K562 (cell line): ENCODE data around the gene INCA1. TPM values are rescaled to one million over a fixed set of nuclear protein-coding genes. Genes with fewer than 3 reads are reported as not detected.

Experiments used
- ATAC-seq: fragments of 200-7000 bp; cut with Tn5 transposase; 3 replicates; pipeline ENCODE4 v1.9.1; 2020; ENCODE audit warnings: moderate library complexity
- BruUV-seq: library from RNA; stranded (reverse); fragments of 400-500 nt; replicated peaks from 2 replicates; lab custom pipeline; 2021; lab: Mats Ljungman, UMichigan
- CTCF ChIA-PET: fragments of 300-600 bp; formaldehyde crosslinking; extraction: SDS; loops from one replicate; lab custom pipeline; 2021; ENCODE audit warnings: low intra/inter-chr PET ratio; lab: Yijun Ruan, JAX
- POLR2A ChIA-PET: fragments of 300-600, 350-650 bp; sonication (Branson Sonifier 250); formaldehyde crosslinking; extraction: SDS; loops from one replicate; lab custom pipeline; 2021; ENCODE audit warnings: antibody characterized with exemption, inconsistent platforms; lab: Yijun Ruan, JAX
- DNase-seq, 4 experiments: peaks; one replicate each; pipeline versions ENCODE4 v3.0.0 to v3.0.0-alpha.2; 2011 to 2018; ENCODE audit warnings: low spot score in 3 of 4, mixed read lengths in 3 of 4; ENCODE audit errors: extremely low read depth in 1 of 4
- FAIRE-seq: peaks from 2 replicates; lab custom pipeline; 2011; peaks lifted over from hg19 to GRCh38; lab: Jason Lieb, UNC
- H2AFZ ChIP-seq: 2 replicates; pipeline ENCODE4 v1.6.0; 2011; ENCODE audit warnings: low read depth, low read length, control low read depth, inconsistent platforms
- H3K27ac ChIP-seq: fragments of 200-600 bp; 3 replicates; pipeline ENCODE4 v1.8.0; 2011; ENCODE audit warnings: low read depth, mild to moderate bottlenecking, control low read depth, inconsistent platforms, low read length, moderate library complexity, mixed read lengths; ENCODE audit errors: extremely low read depth
- H3K27me3 ChIP-seq, 2 experiments: fragments of 300-600 bp in 1 of 2; 2 replicates in 1 of 2; 3 replicates in 1 of 2; pipeline versions ENCODE4 v1.6.0 to v1.8.0; 2011; ENCODE audit warnings: inconsistent platforms in 2 of 2, low read length in 2 of 2, mild to moderate bottlenecking in 1 of 2, mixed read lengths in 1 of 2, moderate library complexity in 1 of 2; ENCODE audit not compliant: control insufficient read depth in 2 of 2, insufficient read depth in 2 of 2
- H3K36me3 ChIP-seq: fragments of 300-600 bp; 3 replicates; pipeline ENCODE4 v1.8.0; 2011; ENCODE audit warnings: mild to moderate bottlenecking, low read length, inconsistent platforms; ENCODE audit not compliant: control insufficient read depth, insufficient read depth
- H3K4me1 ChIP-seq, 2 experiments: fragments of 200-600 bp in 1 of 2; replicated peaks in 1 of 2; 2 replicates in 1 of 2; 3 replicates in 1 of 2; pipeline versions ENCODE4 v1.5.1 to v1.8.0; 2011; ENCODE audit warnings: inconsistent platforms in 2 of 2, low read length in 2 of 2, mild to moderate bottlenecking in 1 of 2, mixed read lengths in 1 of 2, moderate library complexity in 1 of 2; ENCODE audit not compliant: control insufficient read depth in 2 of 2, insufficient read depth in 2 of 2
- H3K4me2 ChIP-seq: 2 replicates; pipeline ENCODE4 v1.6.1; 2011; ENCODE audit warnings: low read length, control low read depth, inconsistent platforms, mixed read lengths; ENCODE audit not compliant: insufficient read depth
- H3K4me3 ChIP-seq: fragments of 200-600 bp; sonication (generic), shearing (Covaris generic); 2 replicates; pipeline ENCODE4 v1.5.1; 2016; ENCODE audit warnings: control low read depth, inconsistent platforms
- H3K79me2 ChIP-seq: fragments of 200-600 bp; 3 replicates; pipeline ENCODE4 v1.8.0; 2011; ENCODE audit warnings: low read length, inconsistent platforms; ENCODE audit not compliant: control insufficient read depth, insufficient read depth
- H3K9ac ChIP-seq, 2 experiments: 2 replicates each; pipeline versions ENCODE4 v1.6.0 to v1.6.1; 2011; ENCODE audit warnings: low read depth in 2 of 2, low read length in 2 of 2, control low read depth in 1 of 2, inconsistent platforms in 1 of 2, mild to moderate bottlenecking in 1 of 2, mixed read lengths in 1 of 2; ENCODE audit not compliant: insufficient read depth in 1 of 2
- H3K9me1 ChIP-seq: one replicate; pipeline ENCODE4 v1.6.0; 2011; ENCODE audit warnings: inconsistent platforms, mild to moderate bottlenecking, low read length, moderate library complexity; ENCODE audit not compliant: control insufficient read depth, insufficient read depth
- H3K9me3 ChIP-seq: replicated peaks from 2 replicates; pipeline ENCODE4 v1.5.1; 2011; ENCODE audit warnings: low read depth, low read length, inconsistent platforms; ENCODE audit not compliant: control insufficient read depth, insufficient read depth
- H4K20me1 ChIP-seq: replicated peaks from 2 replicates; pipeline ENCODE4 v1.6.1; 2011; ENCODE audit warnings: low read length, inconsistent platforms, mixed read lengths; ENCODE audit not compliant: control insufficient read depth, insufficient read depth
- BHLHE40 ChIP-seq: IDR thresholded peaks from 2 replicates; pipeline ENCODE4 v1.6.1; 2011; ENCODE audit warnings: low read length, improper control_type of control experiment
- FOXJ3 ChIP-seq: sonication (generic); formaldehyde crosslinking; IDR thresholded peaks from 2 replicates; pipeline ENCODE4 v1.4.0; 2020; ENCODE audit warnings: mild to moderate bottlenecking, missing genetic modification reagents
- GTF2E2 ChIP-seq: fragments of 200-800 bp; sonication (Bioruptor generic); IDR thresholded peaks from 2 replicates; pipeline ENCODE4 v1.6.1; 2016; ENCODE audit warnings: missing genetic modification characterization, missing compliant biosample characterization
- HMG20A ChIP-seq: fragments of 450-650 bp; formaldehyde crosslinking; conservative IDR thresholded peaks from 2 replicates; pipeline ENCODE4 v1.4.0; 2020; ENCODE audit warnings: mild to moderate bottlenecking, mixed read lengths
- IFI16 ChIP-seq: fragments of 250-450 bp; sonication (Bioruptor Pico); IDR thresholded peaks from 2 replicates; pipeline ENCODE4 v2.1.2; 2022; ENCODE audit warnings: mild to moderate bottlenecking, inconsistent platforms
- NCOA1 ChIP-seq: fragments of 450-650 bp; IDR thresholded peaks from 2 replicates; pipeline ENCODE4 v1.6.1; 2016; ENCODE audit warnings: low read depth
- POLR2A ChIP-seq: fragments of 450-650 bp; conservative IDR thresholded peaks from 2 replicates; pipeline ENCODE4 v1.6.1; 2016
- POLR2G ChIP-seq: fragments of 200-400 bp; formaldehyde crosslinking; IDR thresholded peaks from 2 replicates; pipeline ENCODE4 v1.6.1; 2017; ENCODE audit warnings: low read depth, mild to moderate bottlenecking, antibody characterized with exemption, low read length, moderate library complexity
- SIRT6 ChIP-seq: IDR thresholded peaks from one replicate; pipeline ENCODE4 v1.6.1; 2012; ENCODE audit warnings: low read depth, mild to moderate bottlenecking, control low read depth, inconsistent platforms, low read length, moderate library complexity
- SP1 ChIP-seq: sonication (generic); formaldehyde crosslinking; IDR thresholded peaks from 2 replicates; pipeline ENCODE4 v1.8.1; 2022; ENCODE audit warnings: mild to moderate bottlenecking, missing genetic modification reagents
- SRSF1 ChIP-seq: fragments of 200-400 bp; formaldehyde crosslinking; IDR thresholded peaks from 2 replicates; pipeline ENCODE4 v1.6.1; 2017; ENCODE audit warnings: mild to moderate bottlenecking, low read depth, low read length, moderate library complexity
- ZBED1 ChIP-seq: IDR thresholded peaks from 2 replicates; pipeline ENCODE4 v1.6.1; 2014
- ZNF184 ChIP-seq: sonication (generic); formaldehyde crosslinking; IDR thresholded peaks from 2 replicates; pipeline ENCODE4 v1.5.0; 2020; ENCODE audit warnings: missing genetic modification reagents
- ZNF436 ChIP-seq: fragments of 250-450, 450-650 bp; sonication (Bioruptor Pico); formaldehyde crosslinking; IDR thresholded peaks from 2 replicates; pipeline ENCODE4 v1.7.0; 2020; ENCODE audit warnings: mild to moderate bottlenecking
- WGBS: fragments of 100-300 bp; shearing (Covaris generic); methylation state at CpG from one replicate; pipeline ENCODE4 v1.1.6; 2016; ENCODE audit warnings: low coverage, mixed read lengths; ENCODE audit not compliant: insufficient coverage; ENCODE audit errors: missing lambda C conversion rate; 5-methylcytosine and 5-hydroxymethylcytosine counted together
- in situ Hi-C: fragments of 300-500 bp; cut with MboI; formaldehyde crosslinking; loops from 4 replicates; pipeline ENCODE4 v1.15.0; 2018; ENCODE audit warnings: inconsistent platforms, mixed read lengths
- intact Hi-C: fragments of 100-400 bp; cut with micrococcal nuclease; formaldehyde crosslinking; loops from 2 replicates; pipeline ENCODE4 v1.14.2; 2022
- polyA plus RNA-seq, 8 experiments: library from polyadenylated mRNA; depleted of rRNA in 4 of 8; stranded (reverse) in 5 of 8; unstranded in 3 of 8; fragments of >200 nt; fragmentation: Nextera tagmentation in 2 of 8; fragmentation: Illumina TruSeq in 1 of 8; extraction: Ambion mirVana in 2 of 8; extraction: Trizol in 1 of 8; gene quantifications; 2 replicates each; pipeline versions ENCODE4 v1.2.1 to v1.2.3, GENCODE V29; 2011 to 2014; ENCODE audit warnings: inconsistent platforms in 1 of 8, missing spikeins in 1 of 8
- total RNA-seq, 7 experiments: library from RNA; depleted of rRNA in 6 of 7; stranded (reverse); fragments of >200 nt in 6 of 7; fragmentation: Illumina TruSeq in 2 of 7; extraction: Trizol in 2 of 7; gene quantifications; 2 replicates each; pipeline versions ENCODE4 v1.2.1 to v1.2.3, GENCODE V29; 2011 to 2021; ENCODE audit warnings: low replicate concordance in 1 of 7
- TF ChIP-seq, protein P1 (sequence below): fragments of 450-650 bp; IDR thresholded peaks from 2 replicates; pipeline ENCODE4 v1.6.1; 2018; ENCODE audit not compliant: partially characterized antibody
- TF ChIP-seq, protein P2 (sequence below): fragments of 250-450 bp; sonication (Bioruptor Pico); IDR thresholded peaks from 2 replicates; pipeline ENCODE4 v1.5.0; 2021
- TF ChIP-seq, protein P3 (sequence below): fragments of 250-450 bp; sonication (Bioruptor Pico); IDR thresholded peaks from 2 replicates; pipeline ENCODE4 v1.6.1; 2021; ENCODE audit warnings: mild to moderate bottlenecking
- TF ChIP-seq, protein P4 (sequence below): sonication (generic); formaldehyde crosslinking; IDR thresholded peaks from 2 replicates; pipeline ENCODE4 v1.8.0; 2022; ENCODE audit warnings: missing genetic modification reagents, mild to moderate bottlenecking, moderate library complexity, borderline replicate concordance

INCA1 gene
- total and polyA plus RNA-seq, 9 of the 15 experiments (the other 6 are each of a cell fraction or from before 2014, with no cell fraction given), result 0.08 to 0.50 (median 0.13) TPM; not detected in 4

DNA sequence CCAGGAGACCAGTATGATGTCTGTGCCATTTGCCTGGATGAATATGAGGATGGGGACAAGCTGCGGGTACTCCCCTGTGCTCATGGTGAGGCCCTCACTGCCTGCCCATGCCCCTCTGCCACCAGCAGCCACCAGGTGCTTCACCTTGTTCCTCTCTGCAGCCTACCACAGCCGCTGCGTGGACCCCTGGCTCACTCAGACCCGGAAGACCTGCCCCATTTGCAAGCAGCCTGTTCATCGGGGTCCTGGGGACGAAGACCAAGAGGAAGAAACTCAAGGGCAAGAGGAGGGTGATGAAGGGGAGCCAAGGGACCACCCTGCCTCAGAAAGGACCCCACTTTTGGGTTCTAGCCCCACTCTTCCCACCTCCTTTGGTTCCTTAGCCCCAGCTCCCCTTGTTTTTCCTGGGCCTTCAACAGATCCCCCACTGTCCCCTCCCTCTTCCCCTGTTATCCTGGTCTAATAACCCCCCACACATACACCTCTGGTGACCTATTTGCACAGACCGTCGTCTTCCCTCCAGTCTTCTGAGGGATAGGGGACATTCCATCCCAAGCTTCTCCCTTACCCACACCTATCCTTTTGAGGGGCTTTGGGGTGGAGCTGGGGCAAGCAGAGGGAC, 52.7 kb downstream of the INCA1 start:
- H3K27ac ChIP-seq, result peak overlapping the region; percentile 79
- peak overlapping the region; percentile 30 to 73; a peak in 3 of 4 replicates for H3K9ac ChIP-seq
- H3K9me1 ChIP-seq, result no peaks in the 10 kb centered on the region
- H2AFZ ChIP-seq, result no peak overlapping the region
- peaks cover 65% of the 10 kb centered on the region for H3K36me3 ChIP-seq
- peaks cover 20 to 28% of the 10 kb centered on the region in 2 experiments; a peak in 4 of 5 replicates for H3K4me1 ChIP-seq
- ATAC-seq (no peak), DNase-seq (no peak), FAIRE-seq (no peak)
- no TSS peak for BruUV-seq
- no peaks in the 10 kb centered on the region for H3K27me3 ChIP-seq
- ChIA-PET POLR2A (interaction anchor here (0.6 to 1.6 kb wide), 4 partner anchors 18 to 53 kb away, joined by 3 read pairs; partner anchors contain the start of genes INCA1 and KIF1C), CTCF (no interaction called here)
- intact Hi-C loops, result loop anchor here (1.0 kb wide), 1 partner anchor 23 kb away; the partner anchor contains the start of gene SPAG7
- in situ Hi-C loops, result no loop called here
- WGBS, result 34% methylated on average over 3 of the region's 8 CpGs
- H3K4me2 ChIP-seq, result peak overlapping the region; percentile 93
- H3K9me3 ChIP-seq, result no peaks in the 10 kb centered on the region
- H3K4me3 ChIP-seq, result no peak overlapping the region
- H4K20me1 ChIP-seq, result peaks cover 22% of the 10 kb centered on the region
- H3K79me2 ChIP-seq, result peaks cover 80% of the 10 kb centered on the region
- TF ChIP-seq ZBED1 (no peak), SRSF1 (no peak), SIRT6 (no peak), GTF2E2 (no peak), POLR2G (peak; percentile 79), ZNF436 (CRISPR knock-in tag) (no peak), ZNF184 (CRISPR knock-in tag) (no peak), HMG20A (CRISPR knock-in tag) (no peak), NCOA1 (no peak), POLR2A (peak; percentile 86), IFI16 (CRISPR knock-in tag) (no peak), SP1 (CRISPR knock-in tag) (no peak), BHLHE40 (no peak), FOXJ3 (CRISPR knock-in tag) (no peak)
- TF ChIP-seq, protein P1, sequence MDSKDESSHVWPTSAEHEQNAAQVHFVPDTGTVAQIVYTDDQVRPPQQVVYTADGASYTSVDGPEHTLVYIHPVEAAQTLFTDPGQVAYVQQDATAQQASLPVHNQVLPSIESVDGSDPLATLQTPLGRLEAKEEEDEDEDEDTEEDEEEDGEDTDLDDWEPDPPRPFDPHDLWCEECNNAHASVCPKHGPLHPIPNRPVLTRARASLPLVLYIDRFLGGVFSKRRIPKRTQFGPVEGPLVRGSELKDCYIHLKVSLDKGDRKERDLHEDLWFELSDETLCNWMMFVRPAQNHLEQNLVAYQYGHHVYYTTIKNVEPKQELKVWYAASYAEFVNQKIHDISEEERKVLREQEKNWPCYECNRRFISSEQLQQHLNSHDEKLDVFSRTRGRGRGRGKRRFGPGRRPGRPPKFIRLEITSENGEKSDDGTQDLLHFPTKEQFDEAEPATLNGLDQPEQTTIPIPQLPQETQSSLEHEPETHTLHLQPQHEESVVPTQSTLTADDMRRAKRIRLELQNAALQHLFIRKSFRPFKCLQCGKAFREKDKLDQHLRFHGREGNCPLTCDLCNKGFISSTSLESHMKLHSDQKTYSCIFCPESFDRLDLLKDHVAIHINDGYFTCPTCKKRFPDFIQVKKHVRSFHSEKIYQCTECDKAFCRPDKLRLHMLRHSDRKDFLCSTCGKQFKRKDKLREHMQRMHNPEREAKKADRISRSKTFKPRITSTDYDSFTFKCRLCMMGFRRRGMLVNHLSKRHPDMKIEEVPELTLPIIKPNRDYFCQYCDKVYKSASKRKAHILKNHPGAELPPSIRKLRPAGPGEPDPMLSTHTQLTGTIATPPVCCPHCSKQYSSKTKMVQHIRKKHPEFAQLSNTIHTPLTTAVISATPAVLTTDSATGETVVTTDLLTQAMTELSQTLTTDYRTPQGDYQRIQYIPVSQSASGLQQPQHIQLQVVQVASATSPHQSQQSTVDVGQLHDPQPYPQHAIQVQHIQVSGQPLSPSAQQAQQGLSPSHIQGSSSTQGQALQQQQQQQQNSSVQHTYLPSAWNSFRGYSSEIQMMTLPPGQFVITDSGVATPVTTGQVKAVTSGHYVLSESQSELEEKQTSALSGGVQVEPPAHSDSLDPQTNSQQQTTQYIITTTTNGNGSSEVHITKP, result no peak
- TF ChIP-seq, protein P2, sequence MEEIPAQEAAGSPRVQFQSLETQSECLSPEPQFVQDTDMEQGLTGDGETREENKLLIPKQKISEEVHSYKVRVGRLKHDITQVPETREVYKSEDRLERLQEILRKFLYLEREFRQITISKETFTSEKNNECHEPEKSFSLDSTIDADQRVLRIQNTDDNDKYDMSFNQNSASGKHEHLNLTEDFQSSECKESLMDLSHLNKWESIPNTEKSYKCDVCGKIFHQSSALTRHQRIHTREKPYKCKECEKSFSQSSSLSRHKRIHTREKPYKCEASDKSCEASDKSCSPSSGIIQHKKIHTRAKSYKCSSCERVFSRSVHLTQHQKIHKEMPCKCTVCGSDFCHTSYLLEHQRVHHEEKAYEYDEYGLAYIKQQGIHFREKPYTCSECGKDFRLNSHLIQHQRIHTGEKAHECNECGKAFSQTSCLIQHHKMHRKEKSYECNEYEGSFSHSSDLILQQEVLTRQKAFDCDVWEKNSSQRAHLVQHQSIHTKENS (CRISPR knock-in tag), result no peak
- TF ChIP-seq, protein P3, sequence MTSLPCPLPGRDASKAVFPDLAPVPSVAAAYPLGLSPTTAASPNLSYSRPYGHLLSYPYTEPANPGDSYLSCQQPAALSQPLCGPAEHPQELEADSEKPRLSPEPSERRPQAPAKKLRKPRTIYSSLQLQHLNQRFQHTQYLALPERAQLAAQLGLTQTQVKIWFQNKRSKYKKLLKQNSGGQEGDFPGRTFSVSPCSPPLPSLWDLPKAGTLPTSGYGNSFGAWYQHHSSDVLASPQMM (CRISPR knock-in tag), result no peak
- TF ChIP-seq, protein P4, sequence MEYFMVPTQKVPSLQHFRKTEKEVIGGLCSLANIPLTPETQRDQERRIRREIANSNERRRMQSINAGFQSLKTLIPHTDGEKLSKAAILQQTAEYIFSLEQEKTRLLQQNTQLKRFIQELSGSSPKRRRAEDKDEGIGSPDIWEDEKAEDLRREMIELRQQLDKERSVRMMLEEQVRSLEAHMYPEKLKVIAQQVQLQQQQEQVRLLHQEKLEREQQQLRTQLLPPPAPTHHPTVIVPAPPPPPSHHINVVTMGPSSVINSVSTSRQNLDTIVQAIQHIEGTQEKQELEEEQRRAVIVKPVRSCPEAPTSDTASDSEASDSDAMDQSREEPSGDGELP, result no peak
